Measurements from ENCODE around the gene SSX2IP.

SSX2IP gene

DNA sequence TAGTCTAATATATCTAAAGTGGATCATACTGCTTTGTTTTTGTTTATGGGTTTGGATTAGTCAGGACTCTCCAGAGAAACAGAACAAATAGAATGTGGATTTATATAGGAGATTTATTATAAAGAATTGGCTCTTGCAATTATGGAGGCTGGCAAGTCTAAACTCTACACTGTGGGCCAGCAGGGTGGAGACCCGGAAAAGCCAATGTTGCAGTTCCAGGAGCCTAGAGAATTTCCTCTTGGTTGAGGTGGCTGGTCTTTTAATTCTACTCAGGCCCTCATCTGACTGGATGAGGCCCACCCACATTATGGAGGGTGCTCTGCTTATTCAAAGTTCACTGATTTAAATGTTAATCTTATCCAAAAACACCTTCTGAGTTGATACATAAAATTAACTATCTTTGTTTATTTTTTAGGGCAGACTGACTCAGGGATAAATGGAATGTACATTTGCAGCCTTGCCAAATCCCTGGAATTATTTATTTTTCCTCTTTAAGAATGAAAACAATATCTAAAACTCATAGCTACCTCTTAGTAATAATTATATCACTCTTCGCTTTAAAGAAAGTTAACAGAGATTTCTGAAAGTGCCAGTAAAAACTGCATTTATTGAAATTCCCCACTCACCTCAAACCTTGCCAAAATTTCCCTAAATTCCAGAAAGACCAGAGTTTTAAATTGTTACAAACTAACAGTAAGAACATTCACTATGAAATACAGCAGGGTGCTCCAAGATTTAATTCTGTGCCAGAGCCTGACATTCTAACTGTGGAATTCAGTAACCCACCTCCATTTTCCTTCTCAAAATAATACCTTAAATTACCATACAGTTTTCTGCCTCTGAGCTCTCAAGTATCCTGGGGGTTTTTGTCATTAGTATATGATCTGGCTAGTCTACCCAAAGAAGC is 36.6 kb upstream of the SSX2IP start:
- TF ChIP-seq RAD21 (IDR thresholded peaks at IDR 0.05; ENCODE audit: low read depth): no peak

- TF ChIP-seq NFIC (IDR thresholded peaks at IDR 0.05) (no peak), RAD21 (IDR thresholded peaks at IDR 0.05; ENCODE audit: low read depth) (peak; percentile 7; the same call in 1 of the 2 replicates), MAX (IDR thresholded peaks at IDR 0.05) (no peak), TAF1 (IDR thresholded peaks at IDR 0.05; ENCODE audit: low read depth) (no peak), USF1 (IDR thresholded peaks at IDR 0.05) (no peak)
- TF ChIP-seq, protein P1, sequence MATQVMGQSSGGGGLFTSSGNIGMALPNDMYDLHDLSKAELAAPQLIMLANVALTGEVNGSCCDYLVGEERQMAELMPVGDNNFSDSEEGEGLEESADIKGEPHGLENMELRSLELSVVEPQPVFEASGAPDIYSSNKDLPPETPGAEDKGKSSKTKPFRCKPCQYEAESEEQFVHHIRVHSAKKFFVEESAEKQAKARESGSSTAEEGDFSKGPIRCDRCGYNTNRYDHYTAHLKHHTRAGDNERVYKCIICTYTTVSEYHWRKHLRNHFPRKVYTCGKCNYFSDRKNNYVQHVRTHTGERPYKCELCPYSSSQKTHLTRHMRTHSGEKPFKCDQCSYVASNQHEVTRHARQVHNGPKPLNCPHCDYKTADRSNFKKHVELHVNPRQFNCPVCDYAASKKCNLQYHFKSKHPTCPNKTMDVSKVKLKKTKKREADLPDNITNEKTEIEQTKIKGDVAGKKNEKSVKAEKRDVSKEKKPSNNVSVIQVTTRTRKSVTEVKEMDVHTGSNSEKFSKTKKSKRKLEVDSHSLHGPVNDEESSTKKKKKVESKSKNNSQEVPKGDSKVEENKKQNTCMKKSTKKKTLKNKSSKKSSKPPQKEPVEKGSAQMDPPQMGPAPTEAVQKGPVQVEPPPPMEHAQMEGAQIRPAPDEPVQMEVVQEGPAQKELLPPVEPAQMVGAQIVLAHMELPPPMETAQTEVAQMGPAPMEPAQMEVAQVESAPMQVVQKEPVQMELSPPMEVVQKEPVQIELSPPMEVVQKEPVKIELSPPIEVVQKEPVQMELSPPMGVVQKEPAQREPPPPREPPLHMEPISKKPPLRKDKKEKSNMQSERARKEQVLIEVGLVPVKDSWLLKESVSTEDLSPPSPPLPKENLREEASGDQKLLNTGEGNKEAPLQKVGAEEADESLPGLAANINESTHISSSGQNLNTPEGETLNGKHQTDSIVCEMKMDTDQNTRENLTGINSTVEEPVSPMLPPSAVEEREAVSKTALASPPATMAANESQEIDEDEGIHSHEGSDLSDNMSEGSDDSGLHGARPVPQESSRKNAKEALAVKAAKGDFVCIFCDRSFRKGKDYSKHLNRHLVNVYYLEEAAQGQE (IDR thresholded peaks at IDR 0.05; ENCODE audit: low read depth): no peak
Measured at GRCh38 chr1:84724128-84724860, 34.0 kb upstream of the SSX2IP start.

GRCh38 chr1:84722794-84723193 is 32.5 kb upstream of the SSX2IP start:
- TF ChIP-seq YY1 (IDR thresholded peaks at IDR 0.05; ENCODE audit: low read depth) (no peak), USF1 (IDR thresholded peaks at IDR 0.05) (no peak), TCF12 (IDR thresholded peaks at IDR 0.05; ENCODE audit: low read depth) (no peak), EP300 (IDR thresholded peaks at IDR 0.05; ENCODE audit: borderline replicate concordance) (no peak), CEBPB (IDR thresholded peaks at IDR 0.05) (no peak), NFIC (IDR thresholded peaks at IDR 0.05) (no peak), ZBTB7A (IDR thresholded peaks at IDR 0.05; ENCODE audit: low read depth) (no peak), EGR1 (IDR thresholded peaks at IDR 0.05) (no peak), CREB1 (IDR thresholded peaks at IDR 0.05; ENCODE audit: low read depth) (no peak)
- TF ChIP-seq, protein P1 (IDR thresholded peaks at IDR 0.05; ENCODE audit: low read depth): no peak

DNA sequence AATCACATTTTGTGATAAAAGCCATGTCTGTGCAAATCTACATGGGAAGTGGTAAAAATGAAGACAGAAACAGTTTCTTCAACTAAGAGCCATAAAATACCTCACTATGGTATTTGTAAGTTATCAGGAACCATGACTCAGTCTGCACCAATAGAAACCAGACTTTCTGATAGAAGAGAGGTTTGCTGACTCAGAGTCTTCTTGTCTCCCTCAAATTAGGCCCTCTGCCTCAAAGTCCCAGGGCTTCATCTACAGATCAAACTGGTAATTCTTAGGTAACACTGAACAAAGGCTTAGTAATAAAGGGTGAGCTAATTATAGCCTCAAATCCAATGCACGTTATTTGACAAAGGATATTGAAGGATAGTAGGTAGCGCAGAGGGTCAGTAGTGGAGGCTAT is 30.9 kb upstream of the SSX2IP start:
- TF ChIP-seq EP300 (IDR thresholded peaks at IDR 0.05; ENCODE audit: borderline replicate concordance) (no peak), YY1 (IDR thresholded peaks at IDR 0.05; ENCODE audit: low read depth) (no peak), TAF1 (IDR thresholded peaks at IDR 0.05; ENCODE audit: low read depth) (no peak), NFIC (IDR thresholded peaks at IDR 0.05) (no peak), FOXM1 (IDR thresholded peaks at IDR 0.05; ENCODE audit: borderline replicate concordance, low read depth) (no peak), USF1 (IDR thresholded peaks at IDR 0.05) (no peak), CEBPB (IDR thresholded peaks at IDR 0.05) (no peak), TCF12 (IDR thresholded peaks at IDR 0.05; ENCODE audit: low read depth) (no peak), ZBTB7A (IDR thresholded peaks at IDR 0.05; ENCODE audit: low read depth) (no peak), CREB1 (IDR thresholded peaks at IDR 0.05; ENCODE audit: low read depth) (no peak), EGR1 (IDR thresholded peaks at IDR 0.05) (no peak), MAX (IDR thresholded peaks at IDR 0.05) (no peak), TEAD4 (IDR thresholded peaks at IDR 0.05) (no peak), RAD21 (IDR thresholded peaks at IDR 0.05; ENCODE audit: low read depth) (no peak)
- TF ChIP-seq, protein P1 (IDR thresholded peaks at IDR 0.05; ENCODE audit: low read depth): no peak

All from Ishikawa (cell line).